HL-60 (cell line): ENCODE results near the gene ATP6V1B1.

Experiments used
- CTCF ChIP-seq: IDR thresholded peaks from one replicate; pipeline ENCODE4 v1.5.1; 2011; ENCODE audit warnings: low read length, control low read depth, inconsistent platforms; ENCODE audit not compliant: insufficient read depth
- SPI1 ChIP-seq: IDR thresholded peaks from 2 replicates; pipeline ENCODE4 v1.6.1; 2012; ENCODE audit warnings: low read depth, mild to moderate bottlenecking, borderline replicate concordance
- TF ChIP-seq, protein P1 (sequence below): IDR thresholded peaks from 2 replicates; pipeline ENCODE4 v1.6.1; 2012; ENCODE audit warnings: low read depth; ENCODE audit not compliant: insufficient replicate concordance

DNA sequence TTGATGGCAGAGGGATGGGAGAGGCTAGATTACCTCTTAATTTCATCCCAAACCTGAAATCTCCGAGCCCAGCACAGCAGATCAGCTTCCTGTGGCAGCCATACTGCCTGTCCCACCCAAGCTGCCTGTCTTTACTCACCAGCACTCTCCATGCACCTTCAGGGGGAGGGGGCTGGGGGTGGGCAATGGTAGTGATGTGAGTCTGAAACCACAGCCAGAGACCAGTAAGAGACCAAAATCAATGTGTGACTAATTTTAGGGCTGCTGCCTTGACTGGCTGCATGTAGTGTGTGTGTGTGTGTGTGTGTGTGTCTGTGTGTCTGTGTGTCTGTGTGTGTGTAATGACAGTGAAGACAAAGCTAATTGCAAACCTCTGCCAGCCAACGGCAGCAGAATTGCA, 70.6 kb downstream of the ATP6V1B1 start:
- TF ChIP-seq CTCF: no peak
- no peak for TF ChIP-seq SPI1
- TF ChIP-seq, protein P1, sequence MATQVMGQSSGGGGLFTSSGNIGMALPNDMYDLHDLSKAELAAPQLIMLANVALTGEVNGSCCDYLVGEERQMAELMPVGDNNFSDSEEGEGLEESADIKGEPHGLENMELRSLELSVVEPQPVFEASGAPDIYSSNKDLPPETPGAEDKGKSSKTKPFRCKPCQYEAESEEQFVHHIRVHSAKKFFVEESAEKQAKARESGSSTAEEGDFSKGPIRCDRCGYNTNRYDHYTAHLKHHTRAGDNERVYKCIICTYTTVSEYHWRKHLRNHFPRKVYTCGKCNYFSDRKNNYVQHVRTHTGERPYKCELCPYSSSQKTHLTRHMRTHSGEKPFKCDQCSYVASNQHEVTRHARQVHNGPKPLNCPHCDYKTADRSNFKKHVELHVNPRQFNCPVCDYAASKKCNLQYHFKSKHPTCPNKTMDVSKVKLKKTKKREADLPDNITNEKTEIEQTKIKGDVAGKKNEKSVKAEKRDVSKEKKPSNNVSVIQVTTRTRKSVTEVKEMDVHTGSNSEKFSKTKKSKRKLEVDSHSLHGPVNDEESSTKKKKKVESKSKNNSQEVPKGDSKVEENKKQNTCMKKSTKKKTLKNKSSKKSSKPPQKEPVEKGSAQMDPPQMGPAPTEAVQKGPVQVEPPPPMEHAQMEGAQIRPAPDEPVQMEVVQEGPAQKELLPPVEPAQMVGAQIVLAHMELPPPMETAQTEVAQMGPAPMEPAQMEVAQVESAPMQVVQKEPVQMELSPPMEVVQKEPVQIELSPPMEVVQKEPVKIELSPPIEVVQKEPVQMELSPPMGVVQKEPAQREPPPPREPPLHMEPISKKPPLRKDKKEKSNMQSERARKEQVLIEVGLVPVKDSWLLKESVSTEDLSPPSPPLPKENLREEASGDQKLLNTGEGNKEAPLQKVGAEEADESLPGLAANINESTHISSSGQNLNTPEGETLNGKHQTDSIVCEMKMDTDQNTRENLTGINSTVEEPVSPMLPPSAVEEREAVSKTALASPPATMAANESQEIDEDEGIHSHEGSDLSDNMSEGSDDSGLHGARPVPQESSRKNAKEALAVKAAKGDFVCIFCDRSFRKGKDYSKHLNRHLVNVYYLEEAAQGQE: no peak
